Measurements from ENCODE around the gene ETV7.

Gene ETV7

DNA sequence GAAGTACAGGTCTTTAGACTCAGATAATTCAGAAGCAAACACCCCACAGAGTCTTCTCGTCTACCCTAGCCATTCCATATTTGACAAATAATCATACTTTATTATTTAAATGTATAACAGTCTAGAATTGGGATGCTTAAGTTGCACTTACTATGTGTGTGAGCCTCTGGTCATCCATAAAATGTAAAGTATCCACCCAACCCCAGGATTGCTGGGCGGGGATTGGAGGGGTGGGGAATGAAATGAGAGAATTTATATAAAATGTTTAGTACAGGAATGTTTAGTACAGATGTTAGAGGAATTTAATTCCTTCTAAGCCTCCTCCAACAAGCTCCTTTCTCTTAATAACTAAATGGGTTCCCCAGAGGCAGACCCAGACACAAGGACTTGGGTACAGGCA, 67.6 kb downstream of the ETV7 start:
- FAIRE-seq, result no peak
- DNase-seq (ENCODE audit: insufficient read length, low spot score), result no peak
- TF ChIP-seq POLR2A (IDR thresholded peaks at IDR 0.05; ENCODE audit: low read depth, low read length), result no peak

DNA sequence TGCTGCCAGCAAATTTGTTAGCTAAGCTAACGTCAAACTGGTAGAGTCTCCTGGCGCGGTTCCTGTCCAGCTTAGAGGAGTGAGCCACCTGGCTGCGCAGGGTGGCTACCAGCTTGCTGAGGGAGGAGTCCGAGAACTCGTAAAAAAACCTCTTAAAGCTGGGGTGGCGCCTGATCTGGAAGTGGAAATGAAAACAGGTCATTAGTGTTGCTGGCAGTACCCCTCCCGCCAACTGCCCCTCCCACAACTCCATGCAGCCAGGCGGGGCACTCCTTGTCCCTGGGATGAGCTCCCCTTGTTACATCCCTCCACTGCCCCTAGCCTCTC, 68.1 kb downstream of the ETV7 start:
- FAIRE-seq (no peak), DNase-seq (ENCODE audit: insufficient read length, low spot score) (no peak)
- TF ChIP-seq POLR2A (IDR thresholded peaks at IDR 0.05; ENCODE audit: low read depth, low read length), result no peak

GRCh38 chr6:36318690-36319435, 68.6 kb downstream of the ETV7 start:
- TF ChIP-seq POLR2A (IDR thresholded peaks at IDR 0.05; ENCODE audit: low read depth, low read length), result no peak
- DNase-seq (ENCODE audit: insufficient read length, low spot score) (no peak), FAIRE-seq (no peak)

GRCh38 chr6:36317623-36318022, 69.8 kb downstream of the ETV7 start:
- no peak for TF ChIP-seq POLR2A (IDR thresholded peaks at IDR 0.05; ENCODE audit: low read depth, low read length)
- DNase-seq (ENCODE audit: insufficient read length, low spot score), result no peak
- FAIRE-seq, result no peak

Measured in H54 (cell line).